ENCODE results near the gene CRYBB1.

GRCh38 chr22:26564181-26564580, 53.6 kb downstream of the CRYBB1 start:
- TF ChIP-seq, protein P1, sequence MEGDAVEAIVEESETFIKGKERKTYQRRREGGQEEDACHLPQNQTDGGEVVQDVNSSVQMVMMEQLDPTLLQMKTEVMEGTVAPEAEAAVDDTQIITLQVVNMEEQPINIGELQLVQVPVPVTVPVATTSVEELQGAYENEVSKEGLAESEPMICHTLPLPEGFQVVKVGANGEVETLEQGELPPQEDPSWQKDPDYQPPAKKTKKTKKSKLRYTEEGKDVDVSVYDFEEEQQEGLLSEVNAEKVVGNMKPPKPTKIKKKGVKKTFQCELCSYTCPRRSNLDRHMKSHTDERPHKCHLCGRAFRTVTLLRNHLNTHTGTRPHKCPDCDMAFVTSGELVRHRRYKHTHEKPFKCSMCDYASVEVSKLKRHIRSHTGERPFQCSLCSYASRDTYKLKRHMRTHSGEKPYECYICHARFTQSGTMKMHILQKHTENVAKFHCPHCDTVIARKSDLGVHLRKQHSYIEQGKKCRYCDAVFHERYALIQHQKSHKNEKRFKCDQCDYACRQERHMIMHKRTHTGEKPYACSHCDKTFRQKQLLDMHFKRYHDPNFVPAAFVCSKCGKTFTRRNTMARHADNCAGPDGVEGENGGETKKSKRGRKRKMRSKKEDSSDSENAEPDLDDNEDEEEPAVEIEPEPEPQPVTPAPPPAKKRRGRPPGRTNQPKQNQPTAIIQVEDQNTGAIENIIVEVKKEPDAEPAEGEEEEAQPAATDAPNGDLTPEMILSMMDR (IDR thresholded peaks at IDR 0.05), result no peak
- TF ChIP-seq POLR2AphosphoS5 (IDR thresholded peaks at IDR 0.05; ENCODE audit: insufficient read depth in 1 of 2, low read depth in 1 of 2) (no peak), POLR2A (IDR thresholded peaks at IDR 0.05) (no peak)
